HG03520 (cell line): ENCODE results near the gene UNCX.
"Not testable (repeated sequence)": the region's sequence is repeated elsewhere in the genome, so short reads cannot be mapped to it uniquely, and the experiment has no call there.

Experiments used
- ATAC-seq: cut with Tn5 transposase; IDR thresholded peaks from one replicate; pipeline ENCODE4 v1.9.1; 2021; ENCODE audit warnings: mild to moderate bottlenecking, moderate library complexity; ENCODE audit not compliant: unreplicated experiment

Gene UNCX

GRCh38 chr7:1255080-1255816, 22.6 kb downstream of the UNCX start:
- no peak for ATAC-seq

- no peak for ATAC-seq
Observed at GRCh38 chr7:1255817-1256340, 23.2 kb downstream of the UNCX start.

- ATAC-seq = no peak
Observed at GRCh38 chr7:1256621-1257020, 23.9 kb downstream of the UNCX start.

GRCh38 chr7:1257221-1257620, 24.5 kb downstream of the UNCX start:
- no peak for ATAC-seq

- no peak for ATAC-seq
Observed at GRCh38 chr7:1257863-1258262, 25.2 kb downstream of the UNCX start.

- no peak for ATAC-seq
Observed at GRCh38 chr7:1259621-1260243, 27.1 kb downstream of the UNCX start.

GRCh38 chr7:1260244-1260635, 27.6 kb downstream of the UNCX start:
- no peak for ATAC-seq

- ATAC-seq = not testable (repeated sequence)
Observed at GRCh38 chr7:1261036-1261435, 28.4 kb downstream of the UNCX start.

- no peak for ATAC-seq
Observed at GRCh38 chr7:1262441-1262840, 29.8 kb downstream of the UNCX start.

- no peak for ATAC-seq
Observed at GRCh38 chr7:1263391-1263951, 30.8 kb downstream of the UNCX start.

GRCh38 chr7:1264345-1265280, 31.9 kb downstream of the UNCX start:
- no peak for ATAC-seq

GRCh38 chr7:1267016-1267900, 34.6 kb downstream of the UNCX start:
- ATAC-seq = no peak

- no peak for ATAC-seq
Observed at GRCh38 chr7:1268076-1268815, 35.6 kb downstream of the UNCX start.

- no peak for ATAC-seq
Observed at GRCh38 chr7:1268866-1269265, 36.2 kb downstream of the UNCX start.

- no peak for ATAC-seq
Observed at GRCh38 chr7:1269336-1269890, 36.7 kb downstream of the UNCX start.

GRCh38 chr7:1270181-1270580, 37.5 kb downstream of the UNCX start:
- ATAC-seq = no peak

- ATAC-seq = no peak
Observed at GRCh38 chr7:1271046-1271445, 38.4 kb downstream of the UNCX start.

- no peak for ATAC-seq
Observed at GRCh38 chr7:1271656-1272055, 39.0 kb downstream of the UNCX start.

- not testable (repeated sequence) for ATAC-seq
Observed at GRCh38 chr7:1272136-1272535, 39.5 kb downstream of the UNCX start.
